H1 (cell line): Measurements from ENCODE around the gene ZNF318. TPM values are rescaled to one million over a fixed set of nuclear protein-coding genes. Genes with fewer than 3 reads are reported as not detected.

Experiments used
- CTCF ChIA-PET: fragments of 300-600 bp; sonication (Branson Sonifier 250); formaldehyde crosslinking; loops from one replicate; lab custom pipeline; 2021; ENCODE audit not compliant: partially characterized antibody; lab: Charles Lee
- POLR2A ChIA-PET: fragments of 300-600 bp; sonication (Branson Sonifier 250); formaldehyde crosslinking; loops from one replicate; lab custom pipeline; 2021; ENCODE audit warnings: inconsistent platforms; ENCODE audit not compliant: partially characterized antibody; lab: Charles Lee
- DNase-seq, 2 experiments: peaks; one replicate each; pipeline versions ENCODE4 v3.0.0 to v3.0.0-alpha.2; 2010 to 2022; ENCODE audit warnings: low spot score in 2 of 2, low read depth in 1 of 2, mixed read lengths in 1 of 2
- FAIRE-seq: peaks from 2 replicates; lab custom pipeline; 2011; peaks lifted over from hg19 to GRCh38; lab: Jason Lieb, UNC
- H2AFZ ChIP-seq: 2 replicates; pipeline ENCODE4 v1.8.1; 2012; ENCODE audit warnings: low read length, inconsistent platforms
- H2AK5ac ChIP-seq: 2 replicates; pipeline ENCODE4 v1.6.1; 2013; ENCODE audit warnings: low read depth, low read length
- H2BK120ac ChIP-seq: replicated peaks from 2 replicates; pipeline ENCODE3; 2013; ENCODE audit warnings: low read depth, low read length, inconsistent platforms
- H2BK12ac ChIP-seq: 2 replicates; pipeline ENCODE4 v1.6.1; 2013; ENCODE audit warnings: low read depth, low read length
- H2BK15ac ChIP-seq: 2 replicates; pipeline ENCODE4 v1.6.1; 2013; ENCODE audit warnings: low read length
- H2BK20ac ChIP-seq: 2 replicates; pipeline ENCODE4 v1.6.1; 2013; ENCODE audit warnings: low read length
- H2BK5ac ChIP-seq: 2 replicates; pipeline ENCODE4 v1.6.1; 2013; ENCODE audit warnings: low read depth, low read length
- H3K14ac ChIP-seq: 2 replicates; pipeline ENCODE4 v1.6.1; 2013; ENCODE audit warnings: inconsistent platforms; ENCODE audit not compliant: insufficient read length
- H3K18ac ChIP-seq: 2 replicates; pipeline ENCODE4 v1.6.1; 2013; ENCODE audit warnings: low read length; ENCODE audit errors: extremely low read depth
- H3K23ac ChIP-seq: 2 replicates; pipeline ENCODE4 v1.6.1; 2013; ENCODE audit warnings: inconsistent platforms; ENCODE audit not compliant: insufficient read length
- H3K23me2 ChIP-seq: 2 replicates; pipeline ENCODE4 v1.6.1; 2013; ENCODE audit warnings: low read depth, low read length
- H3K27ac ChIP-seq: 2 replicates; pipeline ENCODE4 v1.6.1; 2011; ENCODE audit warnings: low read depth, low read length, inconsistent platforms
- H3K27me3 ChIP-seq, 4 experiments: replicated peaks in 1 of 4; 1 replicate in 1 of 4; 2 replicates in 3 of 4; pipeline versions ENCODE4 v1.6.1 to v1.8.1; 2011 to 2013; ENCODE audit warnings: low read length in 3 of 4, mild to moderate bottlenecking in 3 of 4, inconsistent platforms in 2 of 4, mixed read lengths in 2 of 4, moderate library complexity in 1 of 4; ENCODE audit not compliant: control insufficient read depth in 3 of 4, insufficient read depth in 3 of 4; ENCODE audit errors: extremely low read depth in 1 of 4
- H3K36me3 ChIP-seq, 4 experiments: 2 replicates each; pipeline versions ENCODE4 v1.6.1 to v1.8.1; 2011 to 2013; ENCODE audit warnings: mild to moderate bottlenecking in 4 of 4, low read length in 3 of 4, moderate library complexity in 2 of 4, control low read depth in 1 of 4, inconsistent platforms in 1 of 4; ENCODE audit not compliant: insufficient read depth in 4 of 4, control insufficient read depth in 2 of 4
- H3K4ac ChIP-seq: replicated peaks from 2 replicates; pipeline ENCODE3; 2013; ENCODE audit warnings: low read length, low read depth, mixed read lengths, inconsistent platforms; ENCODE audit not compliant: insufficient read length
- H3K4me1 ChIP-seq, 4 experiments: replicated peaks in 1 of 4; 1 replicate in 1 of 4; 2 replicates in 3 of 4; pipeline versions ENCODE4 v1.6.1 to v1.8.1; 2011 to 2013; ENCODE audit warnings: low read length in 3 of 4, inconsistent platforms in 2 of 4, mixed read lengths in 1 of 4; ENCODE audit not compliant: insufficient read depth in 4 of 4, control insufficient read depth in 3 of 4
- H3K4me2 ChIP-seq, 2 experiments: 2 replicates each; pipeline versions ENCODE4 v1.6.1 to v1.8.1; 2011 to 2013; ENCODE audit warnings: low read depth in 2 of 2, low read length in 2 of 2, control low read depth in 1 of 2, inconsistent platforms in 1 of 2, mild to moderate bottlenecking in 1 of 2; ENCODE audit not compliant: insufficient read depth in 1 of 2
- H3K4me3 ChIP-seq, 4 experiments: fragments of 200-600, 300-600 bp in 1 of 4; sonication (generic), shearing (Covaris generic), sonication (Bioruptor Twin) in 1 of 4; 2 replicates each; pipeline versions ENCODE4 v1.5.1 to v1.8.1; 2011 to 2016; ENCODE audit warnings: low read length in 4 of 4, low read depth in 3 of 4, control low read depth in 2 of 4, inconsistent platforms in 2 of 4, mild to moderate bottlenecking in 2 of 4, mixed read lengths in 1 of 4, moderate library complexity in 1 of 4; ENCODE audit not compliant: insufficient read depth in 2 of 4; ENCODE audit errors: extremely low read depth in 1 of 4
- H3K56ac ChIP-seq: replicated peaks from 2 replicates; pipeline ENCODE3; 2013; ENCODE audit warnings: low read depth, mild to moderate bottlenecking, mixed read lengths, low read length, inconsistent platforms; ENCODE audit not compliant: insufficient read length
- H3K79me1 ChIP-seq: 2 replicates; pipeline ENCODE4 v1.6.1; 2013; ENCODE audit warnings: low read depth, low read length, control low read depth
- H3K79me2 ChIP-seq, 2 experiments: 2 replicates each; pipeline versions ENCODE4 v1.6.1 to v1.8.1; 2012 to 2013; ENCODE audit warnings: low read length in 2 of 2, mild to moderate bottlenecking in 2 of 2, inconsistent platforms in 1 of 2; ENCODE audit not compliant: insufficient read depth in 2 of 2, control insufficient read depth in 1 of 2
- H3K9ac ChIP-seq, 4 experiments: replicated peaks in 1 of 4; 1 replicate in 1 of 4; 2 replicates in 3 of 4; pipeline versions ENCODE4 v1.6.1 to v1.8.1; 2011 to 2013; ENCODE audit warnings: low read depth in 3 of 4, low read length in 3 of 4, control low read depth in 2 of 4, mild to moderate bottlenecking in 2 of 4, moderate library complexity in 2 of 4, inconsistent platforms in 1 of 4; ENCODE audit errors: extremely low read depth in 1 of 4
- H3K9me3 ChIP-seq, 2 experiments: 2 replicates each; pipeline versions ENCODE4 v1.6.1 to v1.8.1; 2012 to 2013; ENCODE audit warnings: mild to moderate bottlenecking in 2 of 2, moderate library complexity in 2 of 2, control low read depth in 1 of 2, inconsistent platforms in 1 of 2, low read depth in 1 of 2, low read length in 1 of 2, mixed read lengths in 1 of 2; ENCODE audit not compliant: insufficient read depth in 2 of 2
- H4K20me1 ChIP-seq, 2 experiments: replicated peaks in 1 of 2; 2 replicates each; pipeline versions ENCODE3 to v1.8.1; 2011 to 2013; ENCODE audit warnings: inconsistent platforms in 2 of 2, low read length in 2 of 2, mild to moderate bottlenecking in 1 of 2; ENCODE audit not compliant: insufficient read depth in 2 of 2, control insufficient read depth in 1 of 2
- H4K5ac ChIP-seq: 2 replicates; pipeline ENCODE4 v1.6.1; 2013; ENCODE audit warnings: low read length, low read depth, mixed read lengths, inconsistent platforms; ENCODE audit not compliant: insufficient read length
- H4K8ac ChIP-seq: 2 replicates; pipeline ENCODE4 v1.8.0; 2013; ENCODE audit warnings: mild to moderate bottlenecking, moderate library complexity, low read length, inconsistent platforms; ENCODE audit not compliant: insufficient read depth; ENCODE audit errors: extremely low read depth
- H4K91ac ChIP-seq: replicated peaks from 2 replicates; pipeline ENCODE3; 2013; ENCODE audit warnings: low read length, mixed read lengths, inconsistent platforms; ENCODE audit not compliant: insufficient read length
- ATF2 ChIP-seq: IDR thresholded peaks from 2 replicates; pipeline ENCODE4 v1.6.1; 2012; ENCODE audit warnings: low read length, inconsistent platforms
- EP300 ChIP-seq, 2 experiments: IDR thresholded peaks; 1 replicate in 1 of 2; 2 replicates in 1 of 2; pipeline ENCODE4 v1.6.1; 2011 to 2012; ENCODE audit warnings: low read depth in 2 of 2, low read length in 2 of 2, mild to moderate bottlenecking in 2 of 2, borderline replicate concordance in 1 of 2, inconsistent platforms in 1 of 2, moderate library complexity in 1 of 2
- KDM5A ChIP-seq: fragments of 200-600 bp; IDR thresholded peaks from 2 replicates; pipeline ENCODE4 v1.7.1; 2012; ENCODE audit warnings: mild to moderate bottlenecking, low read length, inconsistent platforms, mixed read lengths
- MAFK ChIP-seq: IDR thresholded peaks from 2 replicates; pipeline ENCODE4 v1.6.1; 2012; ENCODE audit warnings: low read depth, mild to moderate bottlenecking, improper control_type of control experiment, low read length
- RBBP5 ChIP-seq: IDR thresholded peaks from 2 replicates; pipeline ENCODE4 v1.7.1; 2012; ENCODE audit warnings: low read depth, mild to moderate bottlenecking, inconsistent platforms, low read length, moderate library complexity, borderline replicate concordance
- SP1 ChIP-seq: IDR thresholded peaks from 2 replicates; pipeline ENCODE4 v1.6.1; 2011; ENCODE audit warnings: low read depth, low read length
- TBP ChIP-seq: IDR thresholded peaks from 2 replicates; pipeline ENCODE4 v1.6.1; 2011; ENCODE audit warnings: low read depth, low read length, improper control_type of control experiment
- TEAD4 ChIP-seq: IDR thresholded peaks from 2 replicates; pipeline ENCODE4 v1.6.1; 2012; ENCODE audit warnings: low read depth, low read length, inconsistent platforms, mixed read lengths
- WGBS, 2 experiments: shearing (Covaris generic) in 1 of 2; methylation state at CpG; one replicate each; pipeline versions ENCODE4 v1.1.6 to v1.1.7; 2013 to 2015; ENCODE audit warnings: low lambda C conversion rate in 2 of 2, mixed read lengths in 2 of 2, inconsistent platforms in 1 of 2, low coverage in 1 of 2, missing lambda C conversion rate in 1 of 2; ENCODE audit not compliant: insufficient replicate concordance in 2 of 2, insufficient coverage in 1 of 2, insufficient read length in 1 of 2; ENCODE audit errors: extremely low coverage in 1 of 2, missing lambda C conversion rate in 1 of 2; 5-methylcytosine and 5-hydroxymethylcytosine counted together
- polyA plus RNA-seq, 7 experiments: library from polyadenylated mRNA; depleted of rRNA in 3 of 7; stranded (reverse) in 5 of 7; unstranded in 2 of 7; fragments of >200 nt in 5 of 7; fragments of 200-250 nt in 2 of 7; gene quantifications; 1 replicate in 5 of 7; 2 replicates in 1 of 7; 4 replicates in 1 of 7; pipeline versions ENCODE4 v1.2.1 to v1.2.3, GENCODE V29; 2011 to 2013; ENCODE audit warnings: missing spikeins in 2 of 7, mixed read lengths in 2 of 7
- total RNA-seq: library from RNA; stranded (reverse); fragmentation: NEBNext Ultra II Directional; extraction: Animal tissue kit (Norgen Biotek cat#: 25700); gene quantifications from 2 replicates; pipeline ENCODE4 v1.2.1, GENCODE V29; 2021

Gene ZNF318
- total and polyA plus RNA-seq, 2 of the 8 experiments (the other 6 are each of a cell fraction or from before 2014, with no cell fraction given): 10.2 to 22.1 TPM

- H2BK5ac ChIP-seq: peak within 1 kb of the TSS; percentile 52; the same call in 1 of the 2 replicates
- H4K8ac ChIP-seq: peak within 1 kb of the TSS; percentile 79
- no peak within 1 kb of the TSS for H3K27ac ChIP-seq
- H4K5ac ChIP-seq: peak within 1 kb of the TSS; percentile 38
- H3K4me2 ChIP-seq: peak within 1 kb of the TSS; percentile 90 to 92
- no peaks in the 10 kb centered on the region for H3K79me2 ChIP-seq
- H2BK15ac ChIP-seq: peak within 1 kb of the TSS; percentile 88; the same call in 1 of the 2 replicates
- H2BK20ac ChIP-seq: no peak within 1 kb of the TSS
- H3K36me3 ChIP-seq: peaks cover 0 to 5% (median 3%) of the 10 kb centered on the region in 4 experiments; a peak in 2 of 8 replicates
- H3K23ac ChIP-seq: no peak within 1 kb of the TSS
- peak within 1 kb of the TSS; percentile 89 for H4K91ac ChIP-seq
- peak within 1 kb of the TSS; percentile 40 for H2BK120ac ChIP-seq
- peak within 1 kb of the TSS; percentile 73 for H3K56ac ChIP-seq
- 7% methylated on average over 37 of the region's 39 CpGs; no CpG with 5 or more reads in 1 of the 2 experiments for WGBS, 2 experiments
- no peak within 1 kb of the TSS for H3K14ac ChIP-seq
- peak within 1 kb of the TSS; percentile 99 for H2AFZ ChIP-seq
- H2BK12ac ChIP-seq: peak within 1 kb of the TSS; percentile 64; the same call in 1 of the 2 replicates
- 0 out of 7 replicates have a peak, but pooled peaks cover 0 to 2% (median 0%) of the 10 kb centered on the region in 4 experiments for H3K27me3 ChIP-seq
- no peaks in the 10 kb centered on the region for H3K79me1 ChIP-seq
- H3K4me3 ChIP-seq: peak within 1 kb of the TSS; percentile 51 to 74 (median 66)
- H3K9ac ChIP-seq: peak within 1 kb of the TSS in 3 of 4 experiments; percentile 51 to 79 (median 54); a peak in 5 of 7 replicates
- peak; percentile 60 to 86 for DNase-seq
- no peaks in the 10 kb centered on the region for H4K20me1 ChIP-seq
- H3K4me1 ChIP-seq: peaks cover 9 to 15% (median 9%) of the 10 kb centered on the region in 4 experiments
- peak within 1 kb of the TSS; percentile 76 for H3K18ac ChIP-seq
- FAIRE-seq: no peak
- ChIA-PET CTCF (interaction anchor here (0.6 to 5.4 kb wide), 26 partner anchors 9 to 201 kb away, joined by 3 to 27 read pairs (median 6); partner anchors contain the start of genes LRRC73, SLC22A7 and ZNF318), POLR2A (interaction anchor here (0.5 to 2.9 kb wide), 11 partner anchors 10 to 614 kb away, joined by 3 to 45 read pairs (median 4); partner anchors contain the start of genes CUL7 and SLC22A7)
- H3K9me3 ChIP-seq: no peaks in the 10 kb centered on the region
- no peak within 1 kb of the TSS for H2AK5ac ChIP-seq
- peaks cover 8% of the 10 kb centered on the region for H3K23me2 ChIP-seq
- H3K4ac ChIP-seq: no peak within 1 kb of the TSS
- TF ChIP-seq ATF2: no peak
- TF ChIP-seq RBBP5: no peak; the same call in none of the 2 replicates
- no peak for TF ChIP-seq KDM5A
- 0 out of 2 replicates have a peak, but pooled peaks have one; percentile 5 for TF ChIP-seq TEAD4
- TF ChIP-seq TBP: 0 out of 2 replicates have a peak, but pooled peaks have one; percentile 26
- no peak for TF ChIP-seq SP1
- no peak for TF ChIP-seq MAFK
- TF ChIP-seq EP300 (IDR thresholded peaks at IDR 0.05; ENCODE audit: borderline replicate concordance in 1 of 2, low read depth in 2 of 2, low read length in 2 of 2): no peak
These were observed 61.1 kb downstream of the ZNF318 start, which contains the start of gene CRIP3 for GRCh38 chr6:43308101-43308989. TSS of gene CRIP3 (minus strand) at chr6:43308826. CDS start at chr6:43308792, 34 bp downstream.
